ENCODE results near the gene AMPD1. TPM values are rescaled to one million over a fixed set of nuclear protein-coding genes. Genes with fewer than 3 reads are reported as not detected.

Gene AMPD1
- polyA plus RNA-seq, 1 donor (not counting 4 experiments of a cell fraction or from before 2014, with no cell fraction given), result not detected

GRCh38 chr1:114720492-114720891, 25.1 kb upstream of the AMPD1 start:
- no peak overlapping the region for H3K9ac ChIP-seq (ENCODE audit: control insufficient read depth, extremely low read depth, insufficient read depth, low read length)
- peaks cover 17 to 34% of the 10 kb centered on the region in 2 experiments for H3K36me3 ChIP-seq (ENCODE audit: control insufficient read depth in 2 of 2, extremely low read depth in 1 of 2, insufficient read depth in 2 of 2, low read length in 2 of 2)
- H3K4me2 ChIP-seq (ENCODE audit: control insufficient read depth, extremely low read depth, insufficient read depth, low read depth, low read length), result no peak overlapping the region
- FAIRE-seq, result no peak
- H3K27me3 ChIP-seq (ENCODE audit: control insufficient read depth, extremely low read depth, insufficient read depth, low read length), result no peaks in the 10 kb centered on the region
- H3K4me3 ChIP-seq (ENCODE audit: control insufficient read depth in 2 of 3, extremely low read depth in 1 of 3, insufficient read depth in 2 of 3, low read depth in 1 of 3, low read length in 3 of 3), result no peak overlapping the region
- H3K79me2 ChIP-seq (ENCODE audit: control insufficient read depth, insufficient read depth, low read length), result peaks cover 10% of the 10 kb centered on the region
- no peak overlapping the region for H3K27ac ChIP-seq (ENCODE audit: control insufficient read depth, insufficient read depth, low read length)
- no peaks in the 10 kb centered on the region for H3K9me3 ChIP-seq (ENCODE audit: control insufficient read depth, low read depth, low read length)
- dilution Hi-C loops (cut with MboI; ENCODE audit: extremely low pct_ligation_motif_present, low sequenced_read_pairs), result no loop called here
- H3K9me1 ChIP-seq (ENCODE audit: control insufficient read depth, extremely low read depth, insufficient read depth, low read length), result no peaks in the 10 kb centered on the region
- H4K20me1 ChIP-seq (ENCODE audit: control insufficient read depth, extremely low read depth, insufficient read depth, low read length), result no peaks in the 10 kb centered on the region
- no peak for TF ChIP-seq EZH2 (IDR thresholded peaks at IDR 0.05; ENCODE audit: low read length)
- TF ChIP-seq CTCF (optimal IDR thresholded peaks at IDR 0.05 in 1 of 3, IDR thresholded peaks at IDR 0.05 in 1 of 3, conservative IDR thresholded peaks at IDR 0.05 in 1 of 3; ENCODE audit: extremely low read depth in 1 of 3, insufficient read depth in 2 of 3, low read length in 3 of 3), result no peak
- H2AFZ ChIP-seq (ENCODE audit: control insufficient read depth, low read length), result no peak overlapping the region
- H3K4me1 ChIP-seq (ENCODE audit: control insufficient read depth, extremely low read depth, insufficient read depth, low read length), result peaks cover 5% of the 10 kb centered on the region
- DNase-seq (ENCODE audit: low read depth, low spot score), result no peak

GRCh38 chr1:114719424-114719787, 24.1 kb upstream of the AMPD1 start:
- no peak for DNase-seq (ENCODE audit: low read depth, low spot score)
- peaks cover 14 to 25% of the 10 kb centered on the region in 2 experiments for H3K36me3 ChIP-seq (ENCODE audit: control insufficient read depth in 2 of 2, extremely low read depth in 1 of 2, insufficient read depth in 2 of 2, low read length in 2 of 2)
- H3K79me2 ChIP-seq (ENCODE audit: control insufficient read depth, insufficient read depth, low read length), result peaks cover 21% of the 10 kb centered on the region

More at GRCh38 chr1:114719424-114719787, 24.1 kb upstream of the AMPD1 start:
- H3K9me1 ChIP-seq (ENCODE audit: control insufficient read depth, extremely low read depth, insufficient read depth, low read length), result no peaks in the 10 kb centered on the region
- H2AFZ ChIP-seq (ENCODE audit: control insufficient read depth, low read length), result no peak overlapping the region
- no peaks in the 10 kb centered on the region for H3K27me3 ChIP-seq (ENCODE audit: control insufficient read depth, extremely low read depth, insufficient read depth, low read length)
- no peak overlapping the region for H3K4me3 ChIP-seq (ENCODE audit: control insufficient read depth in 2 of 3, extremely low read depth in 1 of 3, insufficient read depth in 2 of 3, low read depth in 1 of 3, low read length in 3 of 3)
- FAIRE-seq, result no peak
- H3K9ac ChIP-seq (ENCODE audit: control insufficient read depth, extremely low read depth, insufficient read depth, low read length), result no peak overlapping the region
- no peaks in the 10 kb centered on the region for H3K9me3 ChIP-seq (ENCODE audit: control insufficient read depth, low read depth, low read length)
- H4K20me1 ChIP-seq (ENCODE audit: control insufficient read depth, extremely low read depth, insufficient read depth, low read length), result no peaks in the 10 kb centered on the region
- TF ChIP-seq EZH2 (IDR thresholded peaks at IDR 0.05; ENCODE audit: low read length) (no peak), CTCF (optimal IDR thresholded peaks at IDR 0.05 in 1 of 3, IDR thresholded peaks at IDR 0.05 in 1 of 3, conservative IDR thresholded peaks at IDR 0.05 in 1 of 3; ENCODE audit: extremely low read depth in 1 of 3, insufficient read depth in 2 of 3, low read length in 3 of 3) (no peak)
- H3K4me1 ChIP-seq (ENCODE audit: control insufficient read depth, extremely low read depth, insufficient read depth, low read length), result peaks cover 12% of the 10 kb centered on the region
- dilution Hi-C loops (cut with MboI; ENCODE audit: extremely low pct_ligation_motif_present, low sequenced_read_pairs), result no loop called here
- H3K4me2 ChIP-seq (ENCODE audit: control insufficient read depth, extremely low read depth, insufficient read depth, low read depth, low read length), result no peak overlapping the region
- H3K27ac ChIP-seq (ENCODE audit: control insufficient read depth, insufficient read depth, low read length), result peak overlapping the region; percentile 69

All from keratinocyte (primary cell).